Measurements from ENCODE around the gene CFAP45.

DNA sequence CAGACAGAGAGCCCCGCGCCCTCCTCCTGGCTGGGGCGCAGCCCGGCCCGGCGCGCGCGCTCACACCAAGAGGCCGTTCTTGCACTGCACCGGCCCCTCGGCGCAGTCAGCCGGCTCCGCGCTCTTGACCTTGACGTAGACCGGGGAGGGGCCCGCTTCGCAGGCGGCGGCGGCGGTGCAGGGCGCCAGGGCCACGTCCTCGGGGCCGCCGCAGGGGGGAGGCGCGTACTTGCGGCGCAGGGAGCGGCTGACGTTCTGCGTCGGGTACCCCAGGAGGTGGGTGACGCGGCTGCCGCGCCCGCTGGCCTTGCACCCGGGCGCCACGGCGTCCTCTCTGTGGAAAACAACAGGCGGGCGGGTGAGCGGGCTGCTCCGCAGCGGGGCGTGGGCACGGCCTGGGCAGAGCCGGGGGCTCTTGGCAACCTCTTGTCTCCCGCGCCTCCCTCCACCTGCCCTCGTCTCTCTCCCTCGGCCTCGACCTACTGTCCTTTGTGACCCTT, 45.2 kb downstream of the CFAP45 start:
- no peak for TF ChIP-seq MAX (CRISPR knock-in tag; IDR thresholded peaks at IDR 0.05)
- 0 out of 2 replicates have a peak, but pooled peaks have one; percentile 49 for TF ChIP-seq NR3C1 (CRISPR knock-in tag; conservative IDR thresholded peaks at IDR 0.05; ENCODE audit: low read depth)
- no peak for TF ChIP-seq CTCF (IDR thresholded peaks at IDR 0.05)
- TF ChIP-seq, protein P1, sequence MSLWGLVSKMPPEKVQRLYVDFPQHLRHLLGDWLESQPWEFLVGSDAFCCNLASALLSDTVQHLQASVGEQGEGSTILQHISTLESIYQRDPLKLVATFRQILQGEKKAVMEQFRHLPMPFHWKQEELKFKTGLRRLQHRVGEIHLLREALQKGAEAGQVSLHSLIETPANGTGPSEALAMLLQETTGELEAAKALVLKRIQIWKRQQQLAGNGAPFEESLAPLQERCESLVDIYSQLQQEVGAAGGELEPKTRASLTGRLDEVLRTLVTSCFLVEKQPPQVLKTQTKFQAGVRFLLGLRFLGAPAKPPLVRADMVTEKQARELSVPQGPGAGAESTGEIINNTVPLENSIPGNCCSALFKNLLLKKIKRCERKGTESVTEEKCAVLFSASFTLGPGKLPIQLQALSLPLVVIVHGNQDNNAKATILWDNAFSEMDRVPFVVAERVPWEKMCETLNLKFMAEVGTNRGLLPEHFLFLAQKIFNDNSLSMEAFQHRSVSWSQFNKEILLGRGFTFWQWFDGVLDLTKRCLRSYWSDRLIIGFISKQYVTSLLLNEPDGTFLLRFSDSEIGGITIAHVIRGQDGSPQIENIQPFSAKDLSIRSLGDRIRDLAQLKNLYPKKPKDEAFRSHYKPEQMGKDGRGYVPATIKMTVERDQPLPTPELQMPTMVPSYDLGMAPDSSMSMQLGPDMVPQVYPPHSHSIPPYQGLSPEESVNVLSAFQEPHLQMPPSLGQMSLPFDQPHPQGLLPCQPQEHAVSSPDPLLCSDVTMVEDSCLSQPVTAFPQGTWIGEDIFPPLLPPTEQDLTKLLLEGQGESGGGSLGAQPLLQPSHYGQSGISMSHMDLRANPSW (CRISPR knock-in tag; conservative IDR thresholded peaks at IDR 0.05; ENCODE audit: low read depth), result no peak
- no peak for TF ChIP-seq ATF3 (CRISPR knock-in tag; conservative IDR thresholded peaks at IDR 0.05)
- TF ChIP-seq ZNF138 (CRISPR knock-in tag; conservative IDR thresholded peaks at IDR 0.05), result 0 out of 2 replicates have a peak, but pooled peaks have one; percentile 48
- TF ChIP-seq FOXJ3 (CRISPR knock-in tag; IDR thresholded peaks at IDR 0.05; ENCODE audit: borderline replicate concordance), result no peak
- no peak for TF ChIP-seq PRDM15 (CRISPR knock-in tag; IDR thresholded peaks at IDR 0.05)
- peak; percentile 33; the same call in 1 of the 2 replicates for TF ChIP-seq RELA (CRISPR knock-in tag; IDR thresholded peaks at IDR 0.05; ENCODE audit: borderline replicate concordance)
